Testis (tissue), 2 donors: ENCODE measurements around the gene ATP2A3.

ENCODE experiments used
- CTCF ChIP-seq, 3 experiments: fragments of 450-650 bp in 2 of 3; fragments of 200-600 bp in 1 of 3; sonication (generic) in 1 of 3; IDR thresholded peaks; one replicate each; pipeline ENCODE4 v1.5.1; 2016 to 2019; ENCODE audit warnings: antibody characterized with exemption in 3 of 3, mild to moderate bottlenecking in 2 of 3, moderate library complexity in 1 of 3
- POLR2A ChIP-seq: fragments of 450-650 bp; IDR thresholded peaks from one replicate; pipeline ENCODE4 v1.6.1; 2017; ENCODE audit warnings: antibody characterized with exemption, mild to moderate bottlenecking, moderate library complexity

DNA sequence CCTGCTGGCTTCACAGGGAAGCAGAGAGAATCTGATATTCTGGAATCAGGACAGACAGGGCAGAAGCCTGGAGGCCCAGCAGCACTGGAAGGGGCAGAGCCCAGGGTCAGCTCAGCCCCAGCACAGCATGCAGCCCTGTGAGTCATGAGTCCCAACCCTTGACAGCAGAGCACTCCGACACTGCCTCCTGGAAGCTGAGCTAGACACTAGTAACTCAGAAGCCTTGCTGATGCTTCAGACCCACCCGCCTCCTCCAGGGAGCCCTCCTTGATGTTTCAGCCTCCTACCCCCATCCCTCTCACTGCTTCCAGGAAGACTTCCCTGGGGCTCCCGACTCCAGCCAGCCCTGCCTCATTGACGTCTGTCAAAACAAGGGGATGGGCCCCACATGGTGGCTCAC, 78.3 kb downstream of the ATP2A3 start:
- TF ChIP-seq CTCF (IDR thresholded peaks at IDR 0.05) (no peak), POLR2A (no peak)
